A549 (cell line): ENCODE data around the gene CDKN3.

Experiments
- BHLHE40 ChIP-seq: IDR thresholded peaks from 2 replicates; pipeline ENCODE4 v1.6.1; 2012; ENCODE audit warnings: low read depth, low read length, inconsistent platforms
- JUN ChIP-seq, 2 experiments: fragments of >200 bp; sonication (Bioruptor Twin); formaldehyde crosslinking; IDR thresholded peaks; 2 replicates in 1 of 2; 3 replicates in 1 of 2; pipeline ENCODE4 v1.6.1; 2016 to 2017
- JUNB ChIP-seq: fragments of >200 bp; sonication (Bioruptor Twin); formaldehyde crosslinking; IDR thresholded peaks from 2 replicates; pipeline ENCODE4 v1.6.1; 2016
- MAFK ChIP-seq: fragments of 450-650 bp; IDR thresholded peaks from 2 replicates; pipeline ENCODE4 v1.6.1; 2014; ENCODE audit not compliant: partially characterized antibody
- ZC3H11A ChIP-seq: fragments of 450-650 bp; IDR thresholded peaks from 2 replicates; pipeline ENCODE4 v1.6.1; 2014; ENCODE audit warnings: antibody characterized with exemption, mild to moderate bottlenecking
- TF ChIP-seq, protein P1 (sequence below): IDR thresholded peaks from 2 replicates; pipeline ENCODE4 v1.6.1; 2012
- TF ChIP-seq, protein P2 (sequence below): fragments of 150-350 bp; IDR thresholded peaks from 2 replicates; pipeline ENCODE4 v1.6.1; 2014; ENCODE audit warnings: low read depth, mild to moderate bottlenecking, low read length
- TF ChIP-seq, protein P3 (sequence below): fragments of 250-450 bp; sonication (Bioruptor Pico); IDR thresholded peaks from 2 replicates; pipeline ENCODE4 v1.5.0; 2020; ENCODE audit warnings: low read depth, mild to moderate bottlenecking, moderate library complexity
- TF ChIP-seq, protein P4 (sequence below): fragments of >200 bp; sonication (Bioruptor Twin); formaldehyde crosslinking; IDR thresholded peaks from 3 replicates; pipeline ENCODE4 v1.5.1; 2016
- TF ChIP-seq, protein P5 (sequence below): fragments of >200 bp; sonication (Bioruptor Twin); formaldehyde crosslinking; IDR thresholded peaks from 2 replicates; pipeline ENCODE4 v1.6.1; 2016
- TF ChIP-seq, protein P6 (sequence below): fragments of 200-600 bp; sonication (generic); IDR thresholded peaks from 2 replicates; pipeline ENCODE4 v1.6.1; 2016; ENCODE audit warnings: antibody characterized with exemption, mild to moderate bottlenecking, moderate library complexity
- TF ChIP-seq, protein P7 (sequence below): fragments of 250-450 bp; sonication (Bioruptor Pico); IDR thresholded peaks from 2 replicates; pipeline ENCODE4 v1.5.0; 2021; ENCODE audit warnings: mild to moderate bottlenecking, moderate library complexity, borderline replicate concordance

DNA sequence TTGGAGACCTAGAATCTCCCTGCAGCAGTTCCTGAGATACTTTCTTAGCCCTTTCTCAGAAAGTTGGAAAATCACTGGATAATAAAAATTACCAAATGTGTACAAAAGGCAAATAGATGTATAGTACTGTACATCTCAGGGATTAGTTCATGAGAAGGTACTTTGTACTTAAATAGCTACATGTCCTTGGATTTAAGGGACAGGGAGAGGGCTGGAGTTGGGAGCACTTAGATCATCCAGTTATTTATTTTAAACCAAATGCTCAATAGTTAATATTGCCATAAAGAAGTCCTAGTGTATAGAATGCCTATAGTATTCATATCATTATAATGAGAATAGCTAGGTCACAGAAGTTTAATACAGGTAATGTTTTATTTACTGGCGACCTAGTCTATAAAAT lies 13.4 kb downstream of the CDKN3 start:
- TF ChIP-seq, protein P1, sequence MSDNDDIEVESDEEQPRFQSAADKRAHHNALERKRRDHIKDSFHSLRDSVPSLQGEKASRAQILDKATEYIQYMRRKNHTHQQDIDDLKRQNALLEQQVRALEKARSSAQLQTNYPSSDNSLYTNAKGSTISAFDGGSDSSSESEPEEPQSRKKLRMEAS: no peak
- no peak for TF ChIP-seq ZC3H11A
- no peak for TF ChIP-seq JUNB
- TF ChIP-seq, protein P2, sequence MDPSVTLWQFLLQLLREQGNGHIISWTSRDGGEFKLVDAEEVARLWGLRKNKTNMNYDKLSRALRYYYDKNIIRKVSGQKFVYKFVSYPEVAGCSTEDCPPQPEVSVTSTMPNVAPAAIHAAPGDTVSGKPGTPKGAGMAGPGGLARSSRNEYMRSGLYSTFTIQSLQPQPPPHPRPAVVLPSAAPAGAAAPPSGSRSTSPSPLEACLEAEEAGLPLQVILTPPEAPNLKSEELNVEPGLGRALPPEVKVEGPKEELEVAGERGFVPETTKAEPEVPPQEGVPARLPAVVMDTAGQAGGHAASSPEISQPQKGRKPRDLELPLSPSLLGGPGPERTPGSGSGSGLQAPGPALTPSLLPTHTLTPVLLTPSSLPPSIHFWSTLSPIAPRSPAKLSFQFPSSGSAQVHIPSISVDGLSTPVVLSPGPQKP: no peak
- TF ChIP-seq, protein P3, sequence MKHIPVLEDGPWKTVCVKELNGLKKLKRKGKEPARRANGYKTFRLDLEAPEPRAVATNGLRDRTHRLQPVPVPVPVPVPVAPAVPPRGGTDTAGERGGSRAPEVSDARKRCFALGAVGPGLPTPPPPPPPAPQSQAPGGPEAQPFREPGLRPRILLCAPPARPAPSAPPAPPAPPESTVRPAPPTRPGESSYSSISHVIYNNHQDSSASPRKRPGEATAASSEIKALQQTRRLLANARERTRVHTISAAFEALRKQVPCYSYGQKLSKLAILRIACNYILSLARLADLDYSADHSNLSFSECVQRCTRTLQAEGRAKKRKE (CRISPR knock-in tag): no peak
- TF ChIP-seq, protein P4, sequence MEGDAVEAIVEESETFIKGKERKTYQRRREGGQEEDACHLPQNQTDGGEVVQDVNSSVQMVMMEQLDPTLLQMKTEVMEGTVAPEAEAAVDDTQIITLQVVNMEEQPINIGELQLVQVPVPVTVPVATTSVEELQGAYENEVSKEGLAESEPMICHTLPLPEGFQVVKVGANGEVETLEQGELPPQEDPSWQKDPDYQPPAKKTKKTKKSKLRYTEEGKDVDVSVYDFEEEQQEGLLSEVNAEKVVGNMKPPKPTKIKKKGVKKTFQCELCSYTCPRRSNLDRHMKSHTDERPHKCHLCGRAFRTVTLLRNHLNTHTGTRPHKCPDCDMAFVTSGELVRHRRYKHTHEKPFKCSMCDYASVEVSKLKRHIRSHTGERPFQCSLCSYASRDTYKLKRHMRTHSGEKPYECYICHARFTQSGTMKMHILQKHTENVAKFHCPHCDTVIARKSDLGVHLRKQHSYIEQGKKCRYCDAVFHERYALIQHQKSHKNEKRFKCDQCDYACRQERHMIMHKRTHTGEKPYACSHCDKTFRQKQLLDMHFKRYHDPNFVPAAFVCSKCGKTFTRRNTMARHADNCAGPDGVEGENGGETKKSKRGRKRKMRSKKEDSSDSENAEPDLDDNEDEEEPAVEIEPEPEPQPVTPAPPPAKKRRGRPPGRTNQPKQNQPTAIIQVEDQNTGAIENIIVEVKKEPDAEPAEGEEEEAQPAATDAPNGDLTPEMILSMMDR: no peak
- TF ChIP-seq, protein P5, sequence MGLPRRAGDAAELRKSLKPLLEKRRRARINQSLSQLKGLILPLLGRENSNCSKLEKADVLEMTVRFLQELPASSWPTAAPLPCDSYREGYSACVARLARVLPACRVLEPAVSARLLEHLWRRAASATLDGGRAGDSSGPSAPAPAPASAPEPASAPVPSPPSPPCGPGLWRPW: no peak
- TF ChIP-seq, protein P6, sequence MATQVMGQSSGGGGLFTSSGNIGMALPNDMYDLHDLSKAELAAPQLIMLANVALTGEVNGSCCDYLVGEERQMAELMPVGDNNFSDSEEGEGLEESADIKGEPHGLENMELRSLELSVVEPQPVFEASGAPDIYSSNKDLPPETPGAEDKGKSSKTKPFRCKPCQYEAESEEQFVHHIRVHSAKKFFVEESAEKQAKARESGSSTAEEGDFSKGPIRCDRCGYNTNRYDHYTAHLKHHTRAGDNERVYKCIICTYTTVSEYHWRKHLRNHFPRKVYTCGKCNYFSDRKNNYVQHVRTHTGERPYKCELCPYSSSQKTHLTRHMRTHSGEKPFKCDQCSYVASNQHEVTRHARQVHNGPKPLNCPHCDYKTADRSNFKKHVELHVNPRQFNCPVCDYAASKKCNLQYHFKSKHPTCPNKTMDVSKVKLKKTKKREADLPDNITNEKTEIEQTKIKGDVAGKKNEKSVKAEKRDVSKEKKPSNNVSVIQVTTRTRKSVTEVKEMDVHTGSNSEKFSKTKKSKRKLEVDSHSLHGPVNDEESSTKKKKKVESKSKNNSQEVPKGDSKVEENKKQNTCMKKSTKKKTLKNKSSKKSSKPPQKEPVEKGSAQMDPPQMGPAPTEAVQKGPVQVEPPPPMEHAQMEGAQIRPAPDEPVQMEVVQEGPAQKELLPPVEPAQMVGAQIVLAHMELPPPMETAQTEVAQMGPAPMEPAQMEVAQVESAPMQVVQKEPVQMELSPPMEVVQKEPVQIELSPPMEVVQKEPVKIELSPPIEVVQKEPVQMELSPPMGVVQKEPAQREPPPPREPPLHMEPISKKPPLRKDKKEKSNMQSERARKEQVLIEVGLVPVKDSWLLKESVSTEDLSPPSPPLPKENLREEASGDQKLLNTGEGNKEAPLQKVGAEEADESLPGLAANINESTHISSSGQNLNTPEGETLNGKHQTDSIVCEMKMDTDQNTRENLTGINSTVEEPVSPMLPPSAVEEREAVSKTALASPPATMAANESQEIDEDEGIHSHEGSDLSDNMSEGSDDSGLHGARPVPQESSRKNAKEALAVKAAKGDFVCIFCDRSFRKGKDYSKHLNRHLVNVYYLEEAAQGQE: no peak
- TF ChIP-seq JUN (IDR thresholded peaks at IDR 0.05): no peak
- TF ChIP-seq, protein P7, sequence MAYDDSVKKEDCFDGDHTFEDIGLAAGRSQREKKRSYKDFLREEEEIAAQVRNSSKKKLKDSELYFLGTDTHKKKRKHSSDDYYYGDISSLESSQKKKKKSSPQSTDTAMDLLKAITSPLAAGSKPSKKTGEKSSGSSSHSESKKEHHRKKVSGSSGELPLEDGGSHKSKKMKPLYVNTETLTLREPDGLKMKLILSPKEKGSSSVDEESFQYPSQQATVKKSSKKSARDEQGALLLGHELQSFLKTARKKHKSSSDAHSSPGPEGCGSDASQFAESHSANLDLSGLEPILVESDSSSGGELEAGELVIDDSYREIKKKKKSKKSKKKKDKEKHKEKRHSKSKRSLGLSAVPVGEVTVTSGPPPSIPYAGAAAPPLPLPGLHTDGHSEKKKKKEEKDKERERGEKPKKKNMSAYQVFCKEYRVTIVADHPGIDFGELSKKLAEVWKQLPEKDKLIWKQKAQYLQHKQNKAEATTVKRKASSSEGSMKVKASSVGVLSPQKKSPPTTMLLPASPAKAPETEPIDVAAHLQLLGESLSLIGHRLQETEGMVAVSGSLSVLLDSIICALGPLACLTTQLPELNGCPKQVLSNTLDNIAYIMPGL: no peak
- TF ChIP-seq BHLHE40: no peak
- no peak for TF ChIP-seq MAFK
